NCI-H2081 (cell line): ENCODE data around the gene CXCL8.
"Not testable (repeated sequence)": the region's sequence is repeated elsewhere in the genome, so short reads cannot be mapped to it uniquely, and the experiment has no call there.

Experiments used
- DNase-seq, 2 experiments: peaks; one replicate each; lab custom pipeline; 2025; lab: John Stamatoyannopoulos, UW

The CXCL8 gene

GRCh38 chr4:73743795-73744194, 3.4 kb downstream of the CXCL8 start:
- DNase-seq = no peak

DNA sequence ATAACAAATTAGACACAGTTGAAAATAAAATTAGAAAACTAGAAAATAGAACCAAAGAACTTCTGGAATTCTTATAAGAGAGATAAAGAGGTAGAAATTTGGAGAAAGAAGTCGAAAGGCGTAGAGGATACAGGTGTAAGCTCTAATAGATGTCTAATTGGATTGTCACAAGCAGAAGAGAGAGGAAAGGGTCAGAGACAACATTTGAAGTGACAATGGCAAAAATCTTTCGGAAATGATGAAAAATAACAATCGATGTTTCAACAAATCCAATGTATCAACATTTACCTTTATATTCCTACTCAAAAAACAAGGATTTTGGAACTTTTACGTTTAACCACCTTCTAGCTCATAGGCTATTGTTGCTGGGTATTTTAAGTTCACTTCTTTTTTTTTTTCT, 3.8 kb downstream of the CXCL8 start:
- no peak for DNase-seq

DNA sequence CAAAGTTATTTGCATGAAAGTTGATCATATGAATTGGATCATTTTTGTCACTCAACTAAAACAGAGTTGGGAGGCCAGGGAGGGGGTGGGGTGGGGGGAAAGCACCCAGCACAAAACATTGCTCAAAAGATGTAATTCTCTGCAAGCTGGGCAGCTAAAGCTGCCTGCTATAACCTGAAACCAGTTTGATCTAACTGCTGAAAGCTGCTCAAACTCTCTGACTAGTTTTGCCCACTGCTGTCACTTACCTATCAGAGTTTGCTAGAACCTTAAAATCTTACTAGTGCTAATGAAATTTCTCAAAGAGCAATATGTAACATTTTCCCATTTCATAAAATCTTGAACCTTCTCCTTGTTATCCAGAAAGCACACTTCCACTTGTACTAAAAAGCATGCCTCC, 10.4 kb downstream of the CXCL8 start:
- DNase-seq = no peak

DNA sequence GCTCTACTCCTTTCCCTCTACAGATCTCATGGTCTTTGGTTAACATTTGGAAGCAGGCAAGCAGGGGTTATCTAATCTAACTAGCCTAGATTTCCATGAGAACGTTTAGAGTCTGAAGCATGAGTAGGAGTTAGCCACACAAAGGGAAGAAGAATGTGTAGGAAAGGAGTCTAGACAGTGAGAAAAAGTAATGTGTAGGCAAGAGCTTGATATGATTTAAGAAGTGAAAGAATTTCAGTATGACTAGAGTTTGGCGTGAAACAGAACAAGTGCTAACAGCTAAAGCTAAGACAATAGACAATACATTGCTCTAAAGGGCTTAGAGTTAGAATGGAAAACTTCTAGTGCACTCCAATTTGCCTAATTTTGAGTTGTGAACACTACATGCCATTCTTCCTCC, 10.8 kb downstream of the CXCL8 start:
- DNase-seq = no peak

GRCh38 chr4:73751830-73752229, 11.5 kb downstream of the CXCL8 start:
- DNase-seq = no peak

DNA sequence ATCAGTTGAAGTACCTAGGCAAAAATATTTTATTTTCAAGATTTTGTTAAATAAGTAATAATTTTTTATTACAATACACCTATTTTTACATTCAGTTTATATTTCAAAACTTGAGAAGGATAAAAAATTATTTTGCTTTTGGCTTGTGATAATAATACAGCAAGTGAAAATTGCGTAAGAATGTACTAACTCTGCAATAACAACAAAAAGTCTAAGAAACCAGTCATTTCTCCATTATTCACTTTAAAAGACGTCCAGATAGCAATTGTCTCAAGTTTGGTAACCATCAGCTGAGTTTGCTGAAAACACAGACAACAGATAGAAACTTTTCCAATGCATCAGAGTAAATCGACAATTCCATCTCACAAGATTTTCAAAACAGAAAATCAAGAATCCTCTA, 12.1 kb downstream of the CXCL8 start:
- DNase-seq = no peak

GRCh38 chr4:73753215-73753614, 12.8 kb downstream of the CXCL8 start:
- DNase-seq = no peak

- no peak for DNase-seq
Measured at GRCh38 chr4:73754934-73755333, 14.6 kb downstream of the CXCL8 start.

DNA sequence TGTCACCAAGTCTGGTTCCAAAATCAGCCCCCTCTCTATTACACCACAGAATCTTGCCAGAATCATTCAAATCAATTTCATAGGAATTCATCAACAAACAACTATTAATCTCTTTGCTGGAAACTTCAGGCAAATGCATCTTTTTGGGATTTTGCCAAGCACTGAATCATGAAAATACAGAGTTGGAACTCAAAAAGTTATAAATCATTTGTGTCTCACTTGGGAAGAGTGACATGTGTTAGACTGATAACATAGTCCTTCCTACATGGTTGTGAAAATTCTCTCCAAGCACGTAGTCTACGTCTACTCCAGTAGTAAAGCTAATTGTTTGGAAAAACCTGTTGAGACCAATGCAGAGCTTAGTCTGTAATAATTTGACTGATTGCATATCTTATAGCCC, 19.0 kb downstream of the CXCL8 start:
- DNase-seq = no peak

DNA sequence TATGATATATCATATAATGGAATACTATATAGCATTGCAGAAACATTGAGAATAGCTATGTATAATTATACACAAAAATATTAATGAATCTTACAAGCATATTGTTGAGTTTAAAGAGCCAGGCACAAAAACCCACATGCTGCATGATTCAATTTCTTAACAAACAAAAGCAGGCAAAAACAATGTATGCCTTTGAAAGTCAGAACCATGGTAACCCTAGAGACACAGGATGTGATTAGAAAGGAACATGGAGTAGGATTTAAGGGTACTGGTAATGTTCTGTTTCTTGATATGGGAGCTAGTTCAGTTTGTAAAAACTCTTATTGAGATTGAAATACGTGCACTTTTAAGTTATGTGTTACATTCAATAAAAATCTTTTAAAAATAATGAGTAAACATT, 21.5 kb downstream of the CXCL8 start:
- no peak for DNase-seq

DNA sequence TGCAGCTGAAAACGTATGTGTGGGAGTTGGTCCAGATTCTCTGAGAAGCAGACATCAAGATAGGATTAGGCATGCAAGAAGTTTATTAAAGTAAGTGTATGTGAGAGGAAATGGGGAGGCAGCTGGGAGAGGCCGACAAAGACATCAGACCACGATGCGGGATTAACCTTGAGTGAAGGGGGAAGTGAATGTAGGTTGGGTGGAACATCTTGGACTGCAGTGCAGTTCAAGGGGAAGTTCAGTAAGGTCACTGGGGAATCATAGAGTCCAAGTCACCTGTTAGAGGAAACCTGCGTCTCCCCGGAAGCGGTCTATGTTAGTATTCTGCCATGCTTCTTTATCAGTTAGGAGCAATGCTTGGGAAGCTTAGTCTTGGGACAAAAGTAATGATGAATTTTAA, 22.0 kb downstream of the CXCL8 start:
- no peak for DNase-seq

DNA sequence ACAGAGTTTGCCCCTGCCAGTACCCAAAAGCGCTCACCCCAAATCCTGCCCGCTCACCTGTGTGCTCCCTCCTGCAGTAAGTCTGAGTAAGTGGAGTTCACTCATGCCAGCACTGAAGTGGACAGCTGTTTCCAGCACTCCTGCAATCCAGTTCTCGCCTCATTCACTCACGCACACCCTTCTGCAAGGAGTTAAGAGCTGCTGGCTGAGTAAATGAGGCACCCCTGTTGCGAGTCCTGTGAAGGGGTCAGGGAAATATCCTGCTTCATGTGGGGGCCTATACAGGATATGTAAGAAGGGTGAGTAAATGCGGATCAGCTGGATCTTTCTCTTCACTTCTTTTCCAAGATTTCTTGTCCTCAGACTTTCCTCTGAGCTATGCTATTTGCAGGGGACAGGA, 23.5 kb downstream of the CXCL8 start:
- DNase-seq = no peak

DNA sequence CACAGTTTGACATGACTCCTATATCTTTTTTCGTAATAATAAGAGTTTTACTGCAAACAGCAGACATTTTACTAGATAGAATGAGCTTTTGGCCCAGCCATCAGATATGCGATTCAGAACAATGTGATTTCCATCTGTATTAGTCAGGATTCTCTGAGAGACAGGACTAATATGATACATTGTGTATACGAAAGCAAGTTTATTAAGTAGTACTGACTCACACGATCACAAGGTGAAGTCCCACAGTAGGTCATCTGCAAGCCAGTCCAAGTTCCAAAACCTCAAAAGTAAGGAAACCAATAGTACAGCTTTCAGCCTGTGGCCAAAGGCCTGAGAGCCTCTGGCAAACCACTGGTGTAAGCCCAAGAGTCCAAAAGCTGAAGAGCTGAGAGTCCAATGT, 24.1 kb downstream of the CXCL8 start:
- no peak for DNase-seq

GRCh38 chr4:73765296-73765695, 24.9 kb downstream of the CXCL8 start:
- no peak for DNase-seq

- DNase-seq = peak; percentile 55 to 85
Measured at GRCh38 chr4:73770917-73771316, 30.5 kb downstream of the CXCL8 start.

GRCh38 chr4:73772363-73772762, 32.0 kb downstream of the CXCL8 start:
- no peak for DNase-seq

GRCh38 chr4:73774406-73774805, 34.0 kb downstream of the CXCL8 start:
- not testable (repeated sequence) for DNase-seq

DNA sequence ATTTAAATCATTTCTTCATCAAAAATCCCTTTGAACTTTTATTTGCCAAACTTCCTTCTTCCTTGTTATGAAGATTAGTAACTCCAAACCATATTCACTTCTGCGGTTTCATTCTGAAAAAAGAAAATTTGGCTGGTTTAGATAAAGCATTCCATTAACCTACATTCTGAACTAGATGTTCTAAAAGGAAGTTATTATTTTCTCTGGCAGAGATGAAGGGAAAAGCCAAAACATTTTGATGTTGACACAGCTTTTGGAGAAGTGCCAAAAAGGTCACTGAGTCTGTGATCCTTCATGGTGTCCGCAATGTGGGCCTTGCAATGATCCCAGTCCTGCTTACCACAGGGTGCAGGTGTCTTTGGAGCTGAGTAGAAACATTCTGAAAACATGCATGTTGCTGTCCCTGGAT, 36.0 kb downstream of the CXCL8 start:
- peak in 1 of 2 experiments; percentile 47 for DNase-seq

DNA sequence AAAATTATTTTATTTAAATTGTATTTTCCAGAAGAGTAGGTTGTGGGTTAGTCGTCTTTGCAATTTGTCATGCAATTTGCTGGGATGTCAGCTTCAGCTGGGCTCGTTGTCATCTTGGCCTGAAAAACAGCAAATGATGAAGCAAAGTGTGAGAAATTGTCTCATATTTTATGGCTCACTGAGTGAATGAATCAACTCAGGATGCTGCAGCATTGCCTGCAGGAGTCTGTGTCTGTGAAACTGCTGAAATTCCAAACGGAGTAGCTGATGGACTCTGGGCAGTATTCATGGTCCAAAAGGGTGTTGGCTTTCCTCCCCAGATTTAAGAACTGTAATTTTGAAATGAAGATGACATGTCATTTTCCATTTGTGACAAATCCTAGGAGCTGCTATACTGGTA, 37.2 kb downstream of the CXCL8 start:
- DNase-seq = no peak

DNA sequence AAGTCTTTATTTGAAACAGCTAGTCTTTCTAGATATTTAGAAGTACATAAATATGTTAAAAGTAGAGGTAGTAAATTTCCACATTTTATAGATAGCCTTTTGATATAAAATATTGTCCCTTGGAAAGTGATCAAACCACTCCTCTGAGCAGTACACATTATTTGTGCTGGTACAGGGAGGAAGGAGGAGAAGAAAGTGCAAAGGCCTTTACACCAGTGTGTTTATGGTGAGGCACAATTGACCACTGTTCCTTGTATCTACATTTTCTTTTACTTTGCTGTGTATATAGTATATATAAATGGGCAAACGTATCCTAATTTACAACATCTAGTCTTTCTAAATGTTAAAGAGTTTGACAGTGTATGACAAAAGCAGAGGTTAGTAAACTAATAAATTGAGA, 39.9 kb downstream of the CXCL8 start:
- DNase-seq = no peak

- DNase-seq = no peak
Measured at GRCh38 chr4:73780834-73781233, 40.5 kb downstream of the CXCL8 start.

DNA sequence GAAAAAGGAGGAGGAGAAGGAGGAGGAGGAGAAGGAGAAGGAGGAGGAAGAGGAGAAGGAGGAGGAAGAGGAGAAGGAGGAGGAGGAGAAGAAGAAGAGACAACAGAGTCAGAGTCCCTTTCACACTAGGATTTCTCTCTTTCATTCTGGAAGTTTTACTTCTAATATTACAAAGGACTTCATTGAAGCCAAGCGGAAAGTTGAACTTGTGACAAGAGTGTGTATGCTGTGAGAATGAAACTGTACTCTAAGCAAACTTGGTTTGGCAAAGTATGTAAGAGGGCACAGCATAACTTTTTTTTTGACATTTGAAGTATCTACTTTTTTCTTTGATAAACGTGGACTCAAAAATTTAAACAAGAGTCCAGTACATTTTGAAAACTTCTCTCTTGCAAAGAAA, 48.0 kb downstream of the CXCL8 start:
- DNase-seq = no peak
